ENCODE results near the gene OGN.
"Not testable (repeated sequence)": the region's sequence is repeated elsewhere in the genome, so short reads cannot be mapped to it uniquely, and the experiment has no call there.

OGN gene

DNA sequence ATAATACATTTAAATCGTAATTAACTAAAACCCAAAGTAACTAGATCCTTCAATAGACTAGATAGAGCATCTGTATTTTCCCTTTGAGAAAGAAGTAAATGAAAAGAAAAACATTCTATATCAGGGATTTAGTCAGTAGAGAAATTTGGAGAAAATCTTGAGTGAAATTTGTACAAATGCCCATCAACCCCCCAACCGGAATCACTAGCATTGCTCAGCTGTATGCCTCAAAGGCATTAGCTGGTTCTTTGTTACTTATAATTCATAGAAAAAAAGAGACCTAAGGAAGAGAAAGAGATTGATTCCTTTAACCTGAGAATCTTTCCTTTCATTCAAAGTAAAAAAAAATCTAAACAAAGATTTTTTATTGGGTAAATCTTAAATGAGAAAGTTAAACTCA, 19.2 kb upstream of the OGN start:
- no peak for DNase-seq
- no peaks in the 10 kb centered on the region for H3K27me3 ChIP-seq (replicated peaks in 2 of 5; ENCODE audit: control insufficient read depth in 4 of 5, insufficient read depth in 5 of 5, low read length in 4 of 5)
- H3K27ac ChIP-seq (ENCODE audit: insufficient read depth in 1 of 2, low read depth in 1 of 2, low read length in 2 of 2, poor library complexity in 1 of 2, severe bottlenecking in 2 of 2): no peak overlapping the region
- no peaks in the 10 kb centered on the region for H3K4me1 ChIP-seq (ENCODE audit: control extremely low read depth in 1 of 4, control insufficient read depth in 4 of 4, insufficient read depth in 4 of 4, low read length in 3 of 4)
- H3K4me3 ChIP-seq (ENCODE audit: control insufficient read depth in 1 of 7, extremely low read depth in 1 of 7, insufficient read depth in 4 of 7, low read depth in 2 of 7, low read length in 6 of 7): no peak overlapping the region
- H3K9me3 ChIP-seq (ENCODE audit: control extremely low read depth in 1 of 5, control insufficient read depth in 4 of 5, insufficient read depth in 2 of 5, low read depth in 1 of 5, low read length in 4 of 5): no peaks in the 10 kb centered on the region
- WGBS (ENCODE audit: insufficient coverage): no CpG with 5 or more reads among the region's 2 CpGs
- ChIA-PET CTCF (no interaction called here), POLR2A (no interaction called here)
- no peaks in the 10 kb centered on the region for H3K36me3 ChIP-seq (ENCODE audit: control insufficient read depth in 4 of 4, insufficient read depth in 4 of 4, low read length in 3 of 4)

DNA sequence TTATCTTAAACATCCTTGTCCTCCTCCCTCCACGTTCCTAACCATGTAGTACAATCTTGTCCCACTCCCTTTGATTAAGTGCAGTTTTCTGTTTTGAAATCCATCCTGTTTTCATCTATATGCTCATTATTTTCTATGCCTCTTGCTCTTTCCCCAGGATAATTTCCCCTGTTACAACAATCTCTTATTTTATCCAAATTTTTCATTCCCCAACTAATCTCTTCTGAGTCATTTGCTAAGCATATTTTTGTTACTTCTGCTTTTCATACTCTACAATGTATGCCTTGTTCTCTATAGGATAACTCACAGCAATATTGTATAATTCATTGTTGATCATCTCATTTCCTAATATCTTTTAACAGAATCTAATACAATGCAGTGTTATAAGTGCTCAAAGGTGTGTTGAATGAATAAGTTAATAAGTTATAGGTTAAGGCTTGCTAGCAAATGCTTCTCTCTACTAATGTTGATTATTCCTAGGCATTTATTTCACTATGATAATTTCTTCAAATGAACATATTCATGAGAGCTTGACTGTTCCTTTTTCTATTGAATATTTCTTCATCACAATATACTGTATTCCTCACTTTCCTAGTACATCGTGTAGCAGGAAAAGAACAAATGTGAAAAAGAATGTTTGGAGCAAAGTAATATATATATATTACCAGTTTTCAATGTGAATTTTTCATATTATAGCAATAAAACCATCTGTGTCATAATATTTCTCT, 18.4 kb upstream of the OGN start:
- WGBS (ENCODE audit: insufficient coverage): 100% methylated on average over 1 of the region's 2 CpGs
- Histone ChIP-seq H3K9me3 (ENCODE audit: control extremely low read depth in 1 of 5, control insufficient read depth in 4 of 5, insufficient read depth in 2 of 5, low read depth in 1 of 5, low read length in 4 of 5) (no peaks in the 10 kb centered on the region), H3K4me3 (ENCODE audit: control insufficient read depth in 1 of 7, extremely low read depth in 1 of 7, insufficient read depth in 4 of 7, low read depth in 2 of 7, low read length in 6 of 7) (no peak overlapping the region), H3K4me1 (ENCODE audit: control extremely low read depth in 1 of 4, control insufficient read depth in 4 of 4, insufficient read depth in 4 of 4, low read length in 3 of 4) (no peaks in the 10 kb centered on the region), H3K27ac (ENCODE audit: insufficient read depth in 1 of 2, low read depth in 1 of 2, low read length in 2 of 2, poor library complexity in 1 of 2, severe bottlenecking in 2 of 2) (no peak overlapping the region), H3K36me3 (ENCODE audit: control insufficient read depth in 4 of 4, insufficient read depth in 4 of 4, low read length in 3 of 4) (no peaks in the 10 kb centered on the region), H3K27me3 (replicated peaks in 2 of 5; ENCODE audit: control insufficient read depth in 4 of 5, insufficient read depth in 5 of 5, low read length in 4 of 5) (no peaks in the 10 kb centered on the region)
- ChIA-PET CTCF (interaction anchor here (1.1 kb wide), 1 partner anchor 211 kb away, joined by 3 read pairs; no protein-coding TSS in a partner anchor), POLR2A (no interaction called here)
- DNase-seq: no peak

DNA sequence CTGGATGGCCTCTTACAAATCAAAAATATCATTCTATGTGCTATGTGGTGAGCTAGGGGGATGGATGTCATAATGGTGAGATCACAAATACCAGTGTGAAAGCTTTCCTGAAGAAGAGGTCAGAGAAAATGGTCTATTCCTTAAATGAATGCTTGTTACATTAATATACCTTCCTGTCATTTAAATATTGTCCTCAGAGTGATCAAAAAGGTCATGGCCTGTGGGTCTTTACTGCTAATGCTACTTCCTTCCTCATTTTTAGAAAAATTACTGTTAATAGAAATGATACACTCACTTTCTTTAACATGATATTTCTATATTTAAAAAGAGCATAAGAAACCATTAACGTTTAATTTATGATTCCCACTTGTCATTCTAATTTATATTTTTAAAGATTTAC, 10.2 kb upstream of the OGN start:
- H3K9me3 ChIP-seq (ENCODE audit: control extremely low read depth in 1 of 5, control insufficient read depth in 4 of 5, insufficient read depth in 2 of 5, low read depth in 1 of 5, low read length in 4 of 5): no peaks in the 10 kb centered on the region
- peak in 2 of 3 donors; percentile 21 to 41 for DNase-seq
- H3K27me3 ChIP-seq (replicated peaks in 2 of 5; ENCODE audit: control insufficient read depth in 4 of 5, insufficient read depth in 5 of 5, low read length in 4 of 5): no peaks in the 10 kb centered on the region
- ChIA-PET CTCF (interaction anchor here (0.5 to 1.3 kb wide), 4 partner anchors 10 to 219 kb away, joined by 3 read pairs; partner anchors contain the start of gene OGN), POLR2A (no interaction called here)
- no peaks in the 10 kb centered on the region for H3K36me3 ChIP-seq (ENCODE audit: control insufficient read depth in 4 of 4, insufficient read depth in 4 of 4, low read length in 3 of 4)
- WGBS (ENCODE audit: insufficient coverage): no CpG with 5 or more reads among the region's 1 CpG
- peaks cover 0 to 28% (median 6%) of the 10 kb centered on the region in 4 experiments for H3K4me1 ChIP-seq (ENCODE audit: control extremely low read depth in 1 of 4, control insufficient read depth in 4 of 4, insufficient read depth in 4 of 4, low read length in 3 of 4)
- no peak overlapping the region for H3K4me3 ChIP-seq (ENCODE audit: control insufficient read depth in 1 of 7, extremely low read depth in 1 of 7, insufficient read depth in 4 of 7, low read depth in 2 of 7, low read length in 6 of 7)
- H3K27ac ChIP-seq (ENCODE audit: insufficient read depth in 1 of 2, low read depth in 1 of 2, low read length in 2 of 2, poor library complexity in 1 of 2, severe bottlenecking in 2 of 2): no peak overlapping the region

DNA sequence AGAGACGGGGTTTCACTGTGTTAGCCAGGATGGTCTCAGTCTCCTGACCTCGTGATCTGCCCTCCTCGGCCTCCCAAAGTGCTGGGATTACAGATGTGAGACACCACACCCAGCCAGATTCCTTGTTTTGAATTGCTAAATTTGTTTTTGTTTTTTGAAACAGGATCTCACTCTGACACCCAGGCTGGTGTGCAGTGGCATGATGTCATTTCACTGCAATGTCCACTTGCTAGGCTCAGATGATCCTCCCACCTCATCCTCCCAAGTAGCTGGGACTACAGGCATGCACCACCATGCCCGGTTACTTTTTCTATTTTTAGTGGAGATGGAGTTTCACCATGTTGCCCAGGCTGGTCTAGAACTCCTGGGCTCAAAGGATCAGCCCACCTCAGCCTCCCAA, 6.8 kb upstream of the OGN start:
- WGBS (ENCODE audit: insufficient coverage): 95% methylated on average over 4 of the region's 4 CpGs
- DNase-seq; H3K27ac ChIP-seq (ENCODE audit: insufficient read depth in 1 of 2, low read depth in 1 of 2, low read length in 2 of 2, poor library complexity in 1 of 2, severe bottlenecking in 2 of 2); POLR2A ChIA-PET; H3K9me3 ChIP-seq (ENCODE audit: control extremely low read depth in 1 of 5, control insufficient read depth in 4 of 5, insufficient read depth in 2 of 5, low read depth in 1 of 5, low read length in 4 of 5); H3K4me3 ChIP-seq (ENCODE audit: control insufficient read depth in 1 of 7, extremely low read depth in 1 of 7, insufficient read depth in 4 of 7, low read depth in 2 of 7, low read length in 6 of 7); H3K27me3 ChIP-seq (replicated peaks in 2 of 5; ENCODE audit: control insufficient read depth in 4 of 5, insufficient read depth in 5 of 5, low read length in 4 of 5); CTCF ChIA-PET; H3K36me3 ChIP-seq (ENCODE audit: control insufficient read depth in 4 of 4, insufficient read depth in 4 of 4, low read length in 3 of 4): not testable (repeated sequence)
- peaks cover 8 to 42% (median 14%) of the 10 kb centered on the region in 4 experiments for H3K4me1 ChIP-seq (ENCODE audit: control extremely low read depth in 1 of 4, control insufficient read depth in 4 of 4, insufficient read depth in 4 of 4, low read length in 3 of 4)

DNA sequence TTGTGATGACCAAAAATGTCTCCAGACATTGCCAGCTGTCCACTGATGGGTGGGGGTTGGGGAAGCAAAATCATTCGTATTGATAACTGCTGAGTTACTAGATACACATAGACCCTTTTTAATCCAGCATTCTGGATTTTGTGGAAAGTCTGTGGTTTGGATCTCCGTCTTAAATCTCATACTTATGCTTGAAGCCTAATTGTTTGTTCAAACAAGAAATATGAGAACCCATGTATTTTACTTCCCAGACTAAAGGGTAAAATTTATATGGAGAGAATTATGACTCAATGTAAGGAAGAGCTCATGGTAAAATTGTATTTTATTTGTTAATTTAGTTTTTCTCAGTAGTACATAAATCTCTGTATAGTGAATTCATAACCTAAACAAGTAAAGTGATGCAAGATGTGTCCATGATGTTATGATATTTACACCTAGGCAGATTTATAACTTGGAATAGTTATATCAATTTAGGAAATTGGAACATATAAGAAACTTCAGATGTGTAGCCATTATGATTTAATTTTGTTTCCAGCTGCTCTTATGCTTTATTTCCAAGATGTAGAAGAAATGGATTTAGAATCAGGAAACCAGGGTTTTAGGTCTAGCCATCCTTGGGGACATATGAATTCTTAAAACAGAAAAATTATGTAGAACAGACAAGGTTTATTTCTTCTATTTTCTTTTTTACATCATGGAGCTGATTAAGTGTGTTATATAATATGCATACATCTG, 4.5 kb upstream of the OGN start:
- Histone ChIP-seq H3K27me3 (replicated peaks in 2 of 5; ENCODE audit: control insufficient read depth in 4 of 5, insufficient read depth in 5 of 5, low read length in 4 of 5) (no peaks in the 10 kb centered on the region), H3K4me3 (ENCODE audit: control insufficient read depth in 1 of 7, extremely low read depth in 1 of 7, insufficient read depth in 4 of 7, low read depth in 2 of 7, low read length in 6 of 7) (no peak overlapping the region), H3K9me3 (ENCODE audit: control extremely low read depth in 1 of 5, control insufficient read depth in 4 of 5, insufficient read depth in 2 of 5, low read depth in 1 of 5, low read length in 4 of 5) (no peaks in the 10 kb centered on the region), H3K4me1 (ENCODE audit: control extremely low read depth in 1 of 4, control insufficient read depth in 4 of 4, insufficient read depth in 4 of 4, low read length in 3 of 4) (peaks cover 17 to 48% (median 19%) of the 10 kb centered on the region in 4 experiments), H3K27ac (ENCODE audit: insufficient read depth in 1 of 2, low read depth in 1 of 2, low read length in 2 of 2, poor library complexity in 1 of 2, severe bottlenecking in 2 of 2) (no peak overlapping the region), H3K36me3 (ENCODE audit: control insufficient read depth in 4 of 4, insufficient read depth in 4 of 4, low read length in 3 of 4) (peaks cover 0 to 3% (median 0%) of the 10 kb centered on the region in 4 experiments)
- POLR2A ChIA-PET: no interaction called here
- CTCF ChIA-PET: interaction anchor here (1.3 kb wide), 1 partner anchor 30 kb away, joined by 4 read pairs; no protein-coding TSS in a partner anchor
- WGBS (ENCODE audit: insufficient coverage): no CpG with 5 or more reads among the region's 2 CpGs
- DNase-seq: no peak

DNA sequence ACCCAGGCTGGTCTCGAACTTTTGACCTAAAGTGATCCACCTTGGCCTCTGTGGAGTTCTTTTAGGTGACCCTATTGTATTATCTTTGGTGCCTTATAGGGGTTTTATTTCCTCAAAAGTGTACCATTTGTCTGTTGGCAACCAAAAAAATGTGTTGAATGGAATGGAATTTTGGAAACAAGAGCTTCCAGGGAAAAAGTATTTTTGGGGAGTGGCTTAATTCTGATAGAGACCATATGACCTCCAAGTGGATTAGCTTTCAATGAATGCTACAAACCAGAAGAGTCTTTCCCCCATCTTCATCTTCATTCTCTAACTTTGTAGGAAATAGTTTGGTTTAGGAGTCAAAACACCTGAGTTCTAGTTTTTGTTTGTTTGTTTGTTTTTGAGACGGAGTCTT, 3.4 kb upstream of the OGN start:
- no peak for DNase-seq
- Histone ChIP-seq H3K27ac (ENCODE audit: insufficient read depth in 1 of 2, low read depth in 1 of 2, low read length in 2 of 2, poor library complexity in 1 of 2, severe bottlenecking in 2 of 2) (no peak overlapping the region), H3K36me3 (ENCODE audit: control insufficient read depth in 4 of 4, insufficient read depth in 4 of 4, low read length in 3 of 4) (peaks cover 0 to 3% (median 0%) of the 10 kb centered on the region in 4 experiments), H3K4me1 (ENCODE audit: control extremely low read depth in 1 of 4, control insufficient read depth in 4 of 4, insufficient read depth in 4 of 4, low read length in 3 of 4) (peaks cover 17 to 48% (median 19%) of the 10 kb centered on the region in 4 experiments), H3K4me3 (ENCODE audit: control insufficient read depth in 1 of 7, extremely low read depth in 1 of 7, insufficient read depth in 4 of 7, low read depth in 2 of 7, low read length in 6 of 7) (no peak overlapping the region), H3K9me3 (ENCODE audit: control extremely low read depth in 1 of 5, control insufficient read depth in 4 of 5, insufficient read depth in 2 of 5, low read depth in 1 of 5, low read length in 4 of 5) (no peaks in the 10 kb centered on the region), H3K27me3 (replicated peaks in 2 of 5; ENCODE audit: control insufficient read depth in 4 of 5, insufficient read depth in 5 of 5, low read length in 4 of 5) (no peaks in the 10 kb centered on the region)
- ChIA-PET CTCF (interaction anchor here (0.6 to 1.7 kb wide), 4 partner anchors 10 to 31 kb away, joined by 3 to 6 read pairs (median 4); no protein-coding TSS in a partner anchor), POLR2A (no interaction called here)
- WGBS (ENCODE audit: insufficient coverage): 100% methylated on average over 1 of the region's 2 CpGs

DNA sequence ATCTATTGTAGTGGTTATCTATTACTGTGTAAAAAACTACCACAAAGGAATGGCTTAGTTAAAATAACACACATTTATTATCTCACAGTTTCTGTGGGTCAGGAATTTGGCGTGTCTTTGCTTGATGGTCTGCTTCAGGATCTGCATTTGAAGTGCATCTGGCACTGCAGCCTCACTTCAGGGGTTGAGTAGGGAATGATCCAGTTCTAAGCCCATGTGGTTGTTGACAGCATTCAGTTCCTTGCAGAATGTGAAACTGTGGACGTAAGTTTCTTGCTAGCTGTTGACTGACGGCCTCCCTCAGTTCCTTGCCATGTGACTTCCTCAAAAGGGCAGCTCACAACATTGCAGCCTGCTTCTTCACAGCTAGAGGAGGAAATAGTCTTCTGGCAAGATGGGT, 2.1 kb upstream of the OGN start:
- WGBS (ENCODE audit: insufficient coverage): 23% methylated on average over 2 of the region's 3 CpGs
- Histone ChIP-seq H3K36me3 (ENCODE audit: control insufficient read depth in 4 of 4, insufficient read depth in 4 of 4, low read length in 3 of 4) (peaks cover 0 to 3% (median 0%) of the 10 kb centered on the region in 4 experiments), H3K4me3 (ENCODE audit: control insufficient read depth in 1 of 7, extremely low read depth in 1 of 7, insufficient read depth in 4 of 7, low read depth in 2 of 7, low read length in 6 of 7) (peak overlapping the region in 6 of 7 experiments; percentile 17 to 74 (median 54)), H3K9me3 (ENCODE audit: control extremely low read depth in 1 of 5, control insufficient read depth in 4 of 5, insufficient read depth in 2 of 5, low read depth in 1 of 5, low read length in 4 of 5) (no peaks in the 10 kb centered on the region), H3K4me1 (ENCODE audit: control extremely low read depth in 1 of 4, control insufficient read depth in 4 of 4, insufficient read depth in 4 of 4, low read length in 3 of 4) (peaks cover 17 to 45% (median 19%) of the 10 kb centered on the region in 4 experiments), H3K27me3 (replicated peaks in 2 of 5; ENCODE audit: control insufficient read depth in 4 of 5, insufficient read depth in 5 of 5, low read length in 4 of 5) (no peaks in the 10 kb centered on the region), H3K27ac (ENCODE audit: insufficient read depth in 1 of 2, low read depth in 1 of 2, low read length in 2 of 2, poor library complexity in 1 of 2, severe bottlenecking in 2 of 2) (peak overlapping the region in 1 of 2 experiments; percentile 0)
- peak; percentile 59 to 89 (median 81) for DNase-seq
- CTCF ChIA-PET: interaction anchor here (1.0 to 1.5 kb wide), 2 partner anchors 9 to 19 kb away, joined by 3 to 5 read pairs; no protein-coding TSS in a partner anchor
- POLR2A ChIA-PET: no interaction called here
